K562 (cell line): ENCODE data around the gene RPS19. TPM values are rescaled to one million over a fixed set of nuclear protein-coding genes. Genes with fewer than 3 reads are reported as not detected.

ENCODE experiments used
- ATAC-seq: fragments of 200-7000 bp; cut with Tn5 transposase; 3 replicates; pipeline ENCODE4 v1.9.1; 2020; ENCODE audit warnings: moderate library complexity
- BruUV-seq: library from RNA; stranded (reverse); fragments of 400-500 nt; replicated peaks from 2 replicates; lab custom pipeline; 2021; lab: Mats Ljungman, UMichigan
- CTCF ChIA-PET: fragments of 300-600 bp; formaldehyde crosslinking; extraction: SDS; loops from one replicate; lab custom pipeline; 2021; ENCODE audit warnings: low intra/inter-chr PET ratio; lab: Yijun Ruan, JAX
- POLR2A ChIA-PET: fragments of 300-600, 350-650 bp; sonication (Branson Sonifier 250); formaldehyde crosslinking; extraction: SDS; loops from one replicate; lab custom pipeline; 2021; ENCODE audit warnings: antibody characterized with exemption, inconsistent platforms; lab: Yijun Ruan, JAX
- DNase-seq, 4 experiments: peaks; one replicate each; pipeline versions ENCODE4 v3.0.0 to v3.0.0-alpha.2; 2011 to 2018; ENCODE audit warnings: low spot score in 3 of 4, mixed read lengths in 3 of 4; ENCODE audit errors: extremely low read depth in 1 of 4
- FAIRE-seq: peaks from 2 replicates; lab custom pipeline; 2011; peaks lifted over from hg19 to GRCh38; lab: Jason Lieb, UNC
- H2AFZ ChIP-seq: 2 replicates; pipeline ENCODE4 v1.6.0; 2011; ENCODE audit warnings: low read depth, low read length, control low read depth, inconsistent platforms
- H3K27ac ChIP-seq: fragments of 200-600 bp; 3 replicates; pipeline ENCODE4 v1.8.0; 2011; ENCODE audit warnings: low read depth, mild to moderate bottlenecking, control low read depth, inconsistent platforms, low read length, moderate library complexity, mixed read lengths; ENCODE audit errors: extremely low read depth
- H3K27me3 ChIP-seq, 2 experiments: fragments of 300-600 bp in 1 of 2; 2 replicates in 1 of 2; 3 replicates in 1 of 2; pipeline versions ENCODE4 v1.6.0 to v1.8.0; 2011; ENCODE audit warnings: inconsistent platforms in 2 of 2, low read length in 2 of 2, mild to moderate bottlenecking in 1 of 2, mixed read lengths in 1 of 2, moderate library complexity in 1 of 2; ENCODE audit not compliant: control insufficient read depth in 2 of 2, insufficient read depth in 2 of 2
- H3K36me3 ChIP-seq: fragments of 300-600 bp; 3 replicates; pipeline ENCODE4 v1.8.0; 2011; ENCODE audit warnings: mild to moderate bottlenecking, low read length, inconsistent platforms; ENCODE audit not compliant: control insufficient read depth, insufficient read depth
- H3K4me1 ChIP-seq, 2 experiments: fragments of 200-600 bp in 1 of 2; replicated peaks in 1 of 2; 2 replicates in 1 of 2; 3 replicates in 1 of 2; pipeline versions ENCODE4 v1.5.1 to v1.8.0; 2011; ENCODE audit warnings: inconsistent platforms in 2 of 2, low read length in 2 of 2, mild to moderate bottlenecking in 1 of 2, mixed read lengths in 1 of 2, moderate library complexity in 1 of 2; ENCODE audit not compliant: control insufficient read depth in 2 of 2, insufficient read depth in 2 of 2
- H3K4me2 ChIP-seq: 2 replicates; pipeline ENCODE4 v1.6.1; 2011; ENCODE audit warnings: low read length, control low read depth, inconsistent platforms, mixed read lengths; ENCODE audit not compliant: insufficient read depth
- H3K4me3 ChIP-seq: fragments of 200-600 bp; sonication (generic), shearing (Covaris generic); 2 replicates; pipeline ENCODE4 v1.5.1; 2016; ENCODE audit warnings: control low read depth, inconsistent platforms
- H3K79me2 ChIP-seq: fragments of 200-600 bp; 3 replicates; pipeline ENCODE4 v1.8.0; 2011; ENCODE audit warnings: low read length, inconsistent platforms; ENCODE audit not compliant: control insufficient read depth, insufficient read depth
- H3K9ac ChIP-seq, 2 experiments: 2 replicates each; pipeline versions ENCODE4 v1.6.0 to v1.6.1; 2011; ENCODE audit warnings: low read depth in 2 of 2, low read length in 2 of 2, control low read depth in 1 of 2, inconsistent platforms in 1 of 2, mild to moderate bottlenecking in 1 of 2, mixed read lengths in 1 of 2; ENCODE audit not compliant: insufficient read depth in 1 of 2
- H3K9me1 ChIP-seq: one replicate; pipeline ENCODE4 v1.6.0; 2011; ENCODE audit warnings: inconsistent platforms, mild to moderate bottlenecking, low read length, moderate library complexity; ENCODE audit not compliant: control insufficient read depth, insufficient read depth
- H3K9me3 ChIP-seq: replicated peaks from 2 replicates; pipeline ENCODE4 v1.5.1; 2011; ENCODE audit warnings: low read depth, low read length, inconsistent platforms; ENCODE audit not compliant: control insufficient read depth, insufficient read depth
- H4K20me1 ChIP-seq: replicated peaks from 2 replicates; pipeline ENCODE4 v1.6.1; 2011; ENCODE audit warnings: low read length, inconsistent platforms, mixed read lengths; ENCODE audit not compliant: control insufficient read depth, insufficient read depth
- MEIS2 ChIP-seq: fragments of 450-650 bp; IDR thresholded peaks from 2 replicates; pipeline ENCODE4 v1.6.1; 2014; ENCODE audit warnings: mild to moderate bottlenecking; ENCODE audit not compliant: partially characterized antibody
- RBFOX2 ChIP-seq: fragments of 200-400 bp; formaldehyde crosslinking; IDR thresholded peaks from 2 replicates; pipeline ENCODE4 v1.6.1; 2017; ENCODE audit warnings: low read depth, mild to moderate bottlenecking, low read length, moderate library complexity
- SNIP1 ChIP-seq: fragments of 450-650 bp; IDR thresholded peaks from 2 replicates; pipeline ENCODE4 v1.7.1; 2017; ENCODE audit warnings: low read depth, mild to moderate bottlenecking
- SP1 ChIP-seq: sonication (generic); formaldehyde crosslinking; IDR thresholded peaks from 2 replicates; pipeline ENCODE4 v1.8.1; 2022; ENCODE audit warnings: mild to moderate bottlenecking, missing genetic modification reagents
- SP2 ChIP-seq: IDR thresholded peaks from 2 replicates; pipeline ENCODE4 v1.6.1; 2011; ENCODE audit warnings: mild to moderate bottlenecking, low read depth, low read length, moderate library complexity; ENCODE audit not compliant: poor library complexity, severe bottlenecking; ENCODE audit errors: extremely low read depth
- WGBS: fragments of 100-300 bp; shearing (Covaris generic); methylation state at CpG from one replicate; pipeline ENCODE4 v1.1.6; 2016; ENCODE audit warnings: low coverage, mixed read lengths; ENCODE audit not compliant: insufficient coverage; ENCODE audit errors: missing lambda C conversion rate; 5-methylcytosine and 5-hydroxymethylcytosine counted together
- in situ Hi-C: fragments of 300-500 bp; cut with MboI; formaldehyde crosslinking; loops from 4 replicates; pipeline ENCODE4 v1.15.0; 2018; ENCODE audit warnings: inconsistent platforms, mixed read lengths
- intact Hi-C: fragments of 100-400 bp; cut with micrococcal nuclease; formaldehyde crosslinking; loops from 2 replicates; pipeline ENCODE4 v1.14.2; 2022
- polyA plus RNA-seq, 8 experiments: library from polyadenylated mRNA; depleted of rRNA in 4 of 8; stranded (reverse) in 5 of 8; unstranded in 3 of 8; fragments of >200 nt; fragmentation: Nextera tagmentation in 2 of 8; fragmentation: Illumina TruSeq in 1 of 8; extraction: Ambion mirVana in 2 of 8; extraction: Trizol in 1 of 8; gene quantifications; 2 replicates each; pipeline versions ENCODE4 v1.2.1 to v1.2.3, GENCODE V29; 2011 to 2014; ENCODE audit warnings: inconsistent platforms in 1 of 8, missing spikeins in 1 of 8
- total RNA-seq, 7 experiments: library from RNA; depleted of rRNA in 6 of 7; stranded (reverse); fragments of >200 nt in 6 of 7; fragmentation: Illumina TruSeq in 2 of 7; extraction: Trizol in 2 of 7; gene quantifications; 2 replicates each; pipeline versions ENCODE4 v1.2.1 to v1.2.3, GENCODE V29; 2011 to 2021; ENCODE audit warnings: low replicate concordance in 1 of 7
- TF ChIP-seq, protein P1 (sequence below): IDR thresholded peaks from 2 replicates; pipeline ENCODE4 v1.6.1; 2012; ENCODE audit warnings: low read depth, low read length, improper control_type of control experiment, borderline replicate concordance
- TF ChIP-seq, protein P2 (sequence below): fragments of 450-650 bp; IDR thresholded peaks from 2 replicates; pipeline ENCODE4 v1.7.1; 2018; ENCODE audit warnings: mild to moderate bottlenecking, low read depth; ENCODE audit not compliant: partially characterized antibody

Gene RPS19
- total and polyA plus RNA-seq, 9 of the 15 experiments (the other 6 are each of a cell fraction or from before 2014, with no cell fraction given): 1,964 to 3,408 (median 2,747) TPM

DNA sequence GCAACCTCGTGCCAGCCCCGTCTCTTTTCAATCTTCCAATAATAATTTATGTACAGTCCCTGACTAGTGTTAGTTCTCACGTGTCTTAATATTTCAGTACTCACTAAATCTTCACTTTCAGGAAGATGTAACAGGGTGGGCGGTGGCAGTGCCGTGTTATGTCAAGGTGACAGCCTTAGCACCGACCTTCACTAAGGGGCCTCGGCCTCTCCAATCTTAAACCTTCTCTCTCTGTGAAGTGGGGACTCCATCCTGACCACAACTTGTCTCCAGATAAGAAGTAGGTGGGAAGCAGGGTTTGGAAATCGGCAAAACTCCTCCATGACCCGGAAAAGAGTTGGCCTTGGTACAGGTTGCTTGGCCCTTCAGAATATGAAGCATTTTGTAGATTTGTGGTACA is 1.8 kb downstream of the RPS19 start:
- no peak overlapping the region for H2AFZ ChIP-seq
- H3K4me3 ChIP-seq: peak overlapping the region; percentile 93; the same call in 1 of the 2 replicates
- H3K9ac ChIP-seq: peak overlapping the region; percentile 97 to 100
- H3K27ac ChIP-seq: peak overlapping the region; percentile 99
- 33% methylated on average over 9 of the region's 9 CpGs for WGBS
- CTCF ChIA-PET: no interaction called here
- no TSS peak for BruUV-seq
- peak overlapping the region; percentile 95 for H3K4me2 ChIP-seq
- in situ Hi-C loops (no loop called here), intact Hi-C loops (loop anchor here (2.0 kb wide), 1 partner anchor 19 kb away; no protein-coding TSS in a partner anchor)
- peaks cover 8% of the 10 kb centered on the region for H3K9me1 ChIP-seq
- ATAC-seq (no peak), DNase-seq (no peak), FAIRE-seq (no peak)
- POLR2A ChIA-PET: interaction anchor here (0.9 to 3.2 kb wide), 5 partner anchors 9 to 170 kb away, joined by 3 to 54 read pairs (median 4); no protein-coding TSS in a partner anchor
- H4K20me1 ChIP-seq: peaks cover 34% of the 10 kb centered on the region
- peaks cover 30% of the 10 kb centered on the region in 2 experiments for H3K4me1 ChIP-seq
- peaks cover 60% of the 10 kb centered on the region for H3K36me3 ChIP-seq
- no peaks in the 10 kb centered on the region for H3K27me3 ChIP-seq
- 0 out of 2 replicates have a peak, but pooled peaks have one; percentile 3 for TF ChIP-seq RBFOX2
- 0 out of 2 replicates have a peak, but pooled peaks have one; percentile 30 for TF ChIP-seq SP1 (CRISPR knock-in tag)
- no peak for TF ChIP-seq MEIS2
- TF ChIP-seq, protein P1, sequence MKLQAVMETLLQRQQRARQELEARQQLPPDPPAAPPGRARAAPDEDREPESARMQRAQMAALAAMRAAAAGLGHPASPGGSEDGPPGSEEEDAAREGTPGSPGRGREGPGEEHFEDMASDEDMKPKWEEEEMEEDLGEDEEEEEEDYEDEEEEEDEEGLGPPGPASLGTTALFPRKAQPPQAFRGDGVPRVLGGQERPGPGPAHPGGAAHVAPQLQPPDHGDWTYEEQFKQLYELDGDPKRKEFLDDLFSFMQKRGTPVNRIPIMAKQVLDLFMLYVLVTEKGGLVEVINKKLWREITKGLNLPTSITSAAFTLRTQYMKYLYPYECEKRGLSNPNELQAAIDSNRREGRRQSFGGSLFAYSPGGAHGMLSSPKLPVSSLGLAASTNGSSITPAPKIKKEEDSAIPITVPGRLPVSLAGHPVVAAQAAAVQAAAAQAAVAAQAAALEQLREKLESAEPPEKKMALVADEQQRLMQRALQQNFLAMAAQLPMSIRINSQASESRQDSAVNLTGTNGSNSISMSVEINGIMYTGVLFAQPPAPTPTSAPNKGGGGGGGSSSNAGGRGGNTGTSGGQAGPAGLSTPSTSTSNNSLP: no peak
- no peak for TF ChIP-seq SP2
- TF ChIP-seq SNIP1: no peak
- TF ChIP-seq, protein P2, sequence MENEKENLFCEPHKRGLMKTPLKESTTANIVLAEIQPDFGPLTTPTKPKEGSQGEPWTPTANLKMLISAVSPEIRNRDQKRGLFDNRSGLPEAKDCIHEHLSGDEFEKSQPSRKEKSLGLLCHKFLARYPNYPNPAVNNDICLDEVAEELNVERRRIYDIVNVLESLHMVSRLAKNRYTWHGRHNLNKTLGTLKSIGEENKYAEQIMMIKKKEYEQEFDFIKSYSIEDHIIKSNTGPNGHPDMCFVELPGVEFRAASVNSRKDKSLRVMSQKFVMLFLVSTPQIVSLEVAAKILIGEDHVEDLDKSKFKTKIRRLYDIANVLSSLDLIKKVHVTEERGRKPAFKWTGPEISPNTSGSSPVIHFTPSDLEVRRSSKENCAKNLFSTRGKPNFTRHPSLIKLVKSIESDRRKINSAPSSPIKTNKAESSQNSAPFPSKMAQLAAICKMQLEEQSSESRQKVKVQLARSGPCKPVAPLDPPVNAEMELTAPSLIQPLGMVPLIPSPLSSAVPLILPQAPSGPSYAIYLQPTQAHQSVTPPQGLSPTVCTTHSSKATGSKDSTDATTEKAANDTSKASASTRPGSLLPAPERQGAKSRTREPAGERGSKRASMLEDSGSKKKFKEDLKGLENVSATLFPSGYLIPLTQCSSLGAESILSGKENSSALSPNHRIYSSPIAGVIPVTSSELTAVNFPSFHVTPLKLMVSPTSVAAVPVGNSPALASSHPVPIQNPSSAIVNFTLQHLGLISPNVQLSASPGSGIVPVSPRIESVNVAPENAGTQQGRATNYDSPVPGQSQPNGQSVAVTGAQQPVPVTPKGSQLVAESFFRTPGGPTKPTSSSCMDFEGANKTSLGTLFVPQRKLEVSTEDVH: no peak
- no peaks in the 10 kb centered on the region for H3K9me3 ChIP-seq
- H3K79me2 ChIP-seq: peaks cover 66% of the 10 kb centered on the region
